ENCODE data around the gene PCIF1. TPM values are rescaled to one million over a fixed set of nuclear protein-coding genes. Genes with fewer than 3 reads are reported as not detected.

PCIF1 gene
- total RNA-seq, 1 donor from 2014 or later: 9.5 TPM

DNA sequence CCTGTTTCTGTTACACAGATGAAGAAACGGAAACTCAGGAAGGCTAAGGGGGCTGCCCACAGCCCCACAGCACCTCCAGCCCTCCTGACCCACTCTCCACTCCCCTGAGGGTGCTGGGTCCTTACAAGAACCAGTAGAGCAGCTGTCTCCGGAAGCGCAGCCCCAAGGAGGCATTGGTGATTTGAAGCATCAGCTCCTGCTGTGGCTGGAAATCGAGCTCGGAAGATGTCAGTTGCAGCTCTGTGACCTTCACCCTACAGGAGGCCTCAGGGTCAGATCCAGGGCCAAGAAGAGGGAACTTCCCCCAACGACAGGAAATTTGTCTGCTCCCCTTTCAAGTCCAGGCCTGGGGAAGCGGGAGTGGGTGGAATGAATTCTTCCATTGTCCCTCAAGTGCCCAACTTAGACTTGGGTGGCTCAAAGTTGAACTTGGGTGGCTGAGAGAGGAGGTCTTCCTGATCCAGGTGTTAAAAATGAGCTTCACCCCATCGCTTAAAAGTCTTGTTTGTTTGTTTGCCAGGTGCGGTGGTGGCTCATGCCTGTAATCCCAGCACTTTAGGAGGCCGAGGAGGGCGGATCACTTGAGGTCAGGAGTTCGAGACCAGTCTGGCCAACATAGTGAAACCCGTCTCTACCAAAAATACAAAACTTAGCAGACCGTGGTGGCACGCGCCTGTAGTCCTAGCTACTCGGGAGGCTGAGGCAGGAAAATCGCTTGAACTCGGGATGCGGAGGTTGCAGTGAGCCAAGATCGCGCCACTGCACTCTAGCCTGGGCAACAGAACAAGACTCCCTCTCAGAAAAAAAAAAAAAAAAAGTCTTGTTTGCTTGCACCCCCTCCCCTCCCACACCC lies 24.4 kb upstream of the PCIF1 start:
- Mint-ChIP-seq H3K4me1 (peaks cover 28% of the 10 kb centered on the region), H3K9me3 (no peaks in the 10 kb centered on the region), H3K36me3 (peaks cover 15% of the 10 kb centered on the region), H3K27me3 (ENCODE audit: insufficient read depth, low read depth) (peaks cover 5% of the 10 kb centered on the region), H3K4me3 (peak overlapping the region; percentile 92), H3K27ac (peak overlapping the region; percentile 54)
- no peak for TF ChIP-seq EZH2phosphoT487 (IDR thresholded peaks at IDR 0.05)
- no peak for TF ChIP-seq CTCF (IDR thresholded peaks at IDR 0.05)
- no peak for TF ChIP-seq EZH2 (IDR thresholded peaks at IDR 0.05)
- Histone ChIP-seq H3K9me3 (ENCODE audit: low read depth) (no peaks in the 10 kb centered on the region), H3K4me2 (peak overlapping the region; percentile 29), H4K20me1 (ENCODE audit: low read depth) (no peaks in the 10 kb centered on the region), H3K79me2 (ENCODE audit: low read depth) (peaks cover 7% of the 10 kb centered on the region), H3K27me3 (peaks cover 4% of the 10 kb centered on the region), H3K36me3 (no peaks in the 10 kb centered on the region), H3F3A (ENCODE audit: low read depth) (peaks cover 9% of the 10 kb centered on the region), H3K4me1 (peaks cover 5% of the 10 kb centered on the region), H3K9ac (no peak overlapping the region), H3K27ac (no peak overlapping the region), H2AFZ (replicated peaks) (no peak overlapping the region), H3K4me3 (peak overlapping the region; percentile 19)
- DNase-seq (ENCODE audit: low spot score): no peak

GRCh38 chr20:45910670-45911485 lies 23.6 kb upstream of the PCIF1 start:
- H3K4me1 ChIP-seq: peaks cover 5% of the 10 kb centered on the region
- peaks cover 9% of the 10 kb centered on the region for H3F3A ChIP-seq (ENCODE audit: low read depth)
- no peak overlapping the region for H3K9ac ChIP-seq
- H3K4me3 Mint-ChIP-seq: peak overlapping the region; percentile 92
- peaks cover 4% of the 10 kb centered on the region for H3K27me3 ChIP-seq
- H3K36me3 Mint-ChIP-seq: peaks cover 12% of the 10 kb centered on the region
- H3K9me3 Mint-ChIP-seq: no peaks in the 10 kb centered on the region
- no peak overlapping the region for H2AFZ ChIP-seq (replicated peaks)
- no peak for TF ChIP-seq EZH2 (IDR thresholded peaks at IDR 0.05)
- TF ChIP-seq EZH2phosphoT487 (IDR thresholded peaks at IDR 0.05): no peak
- no peak for TF ChIP-seq CTCF (IDR thresholded peaks at IDR 0.05)
- peak; percentile 100 for DNase-seq (ENCODE audit: low spot score)
- H3K36me3 ChIP-seq: no peaks in the 10 kb centered on the region
- peaks cover 3% of the 10 kb centered on the region for H3K27me3 Mint-ChIP-seq (ENCODE audit: insufficient read depth, low read depth)
- H4K20me1 ChIP-seq (ENCODE audit: low read depth): no peaks in the 10 kb centered on the region
- H3K79me2 ChIP-seq (ENCODE audit: low read depth): peaks cover 7% of the 10 kb centered on the region
- peak overlapping the region; percentile 68 for H3K4me3 ChIP-seq
- H3K4me1 Mint-ChIP-seq: peaks cover 28% of the 10 kb centered on the region
- no peaks in the 10 kb centered on the region for H3K9me3 ChIP-seq (ENCODE audit: low read depth)
- peak overlapping the region; percentile 88 for H3K4me2 ChIP-seq
- H3K27ac ChIP-seq: no peak overlapping the region
- peak overlapping the region; percentile 95 for H3K27ac Mint-ChIP-seq

DNA sequence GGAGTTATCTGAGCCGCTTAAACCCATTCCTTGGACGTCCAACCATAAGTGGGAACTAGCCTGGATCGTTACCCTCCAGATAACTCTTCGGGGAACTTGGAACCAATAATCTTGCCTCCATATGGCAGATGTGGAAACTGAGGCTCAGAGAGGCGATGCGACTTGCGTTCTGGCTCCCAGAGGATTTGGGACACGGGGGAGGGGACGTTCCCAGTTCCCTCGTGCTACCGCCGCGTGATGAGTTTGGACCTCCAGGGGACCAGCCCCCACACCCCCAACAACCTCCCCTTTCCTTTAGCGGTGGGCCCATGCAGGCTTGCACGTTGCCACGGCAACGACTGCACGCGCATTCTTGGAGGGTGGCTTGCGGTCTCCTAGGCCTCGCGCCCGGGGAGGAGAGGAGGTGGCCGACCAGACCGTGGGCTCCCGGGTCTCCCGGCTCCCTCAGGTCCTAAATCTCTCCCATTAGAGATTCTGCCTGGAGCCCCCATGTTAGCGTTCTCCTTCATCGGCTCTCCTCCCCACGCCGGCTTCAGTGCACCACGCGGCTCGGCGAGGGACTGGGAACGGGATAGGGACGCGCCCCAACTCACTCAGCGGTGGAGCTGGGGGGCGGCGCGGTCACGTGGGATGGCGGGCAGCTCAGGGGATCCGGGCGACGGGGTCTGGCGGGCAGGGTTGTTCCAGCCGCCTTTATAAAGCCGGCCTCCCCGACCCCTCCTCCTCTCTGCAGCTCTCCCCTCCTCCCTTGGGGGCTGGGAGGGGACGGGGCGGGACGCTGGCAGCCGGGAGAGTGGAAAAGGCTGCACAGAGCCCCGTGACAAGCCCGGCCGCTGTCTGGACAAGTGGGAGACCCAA lies 22.8 kb upstream of the PCIF1 start, which contains the start of gene PLTP:
Gene PLTP, minus strand, starts transcription at position 670 of the 858 bp plus-strand sequence. CDS start 703 bp downstream, outside the sequence.
- H3K36me3 Mint-ChIP-seq: peaks cover 10% of the 10 kb centered on the region
- H3K27me3 ChIP-seq: peaks cover 4% of the 10 kb centered on the region
- H3K4me1 Mint-ChIP-seq: peaks cover 28% of the 10 kb centered on the region
- no peaks in the 10 kb centered on the region for H4K20me1 ChIP-seq (ENCODE audit: low read depth)
- H3K27me3 Mint-ChIP-seq (ENCODE audit: insufficient read depth, low read depth): peaks cover 3% of the 10 kb centered on the region
- no peak within 1 kb of the TSS for H3K27ac ChIP-seq
- H3K4me2 ChIP-seq: peak within 1 kb of the TSS; percentile 88
- peak; percentile 89 for DNase-seq (ENCODE audit: low spot score)
- no peak within 1 kb of the TSS for H3K9ac ChIP-seq
- peaks cover 5% of the 10 kb centered on the region for H3K4me1 ChIP-seq
- H3F3A ChIP-seq (ENCODE audit: low read depth): peaks cover 9% of the 10 kb centered on the region
- peak within 1 kb of the TSS; percentile 68 for H3K4me3 ChIP-seq
- H3K36me3 ChIP-seq: no peaks in the 10 kb centered on the region
- TF ChIP-seq EZH2phosphoT487 (IDR thresholded peaks at IDR 0.05) (no peak), EZH2 (IDR thresholded peaks at IDR 0.05) (no peak), CTCF (IDR thresholded peaks at IDR 0.05) (no peak)
- no peaks in the 10 kb centered on the region for H3K9me3 Mint-ChIP-seq
- H2AFZ ChIP-seq (replicated peaks): peak within 1 kb of the TSS; percentile 48
- peak within 1 kb of the TSS; percentile 95 for H3K27ac Mint-ChIP-seq
- peak within 1 kb of the TSS; percentile 92 for H3K4me3 Mint-ChIP-seq
- peaks cover 7% of the 10 kb centered on the region for H3K79me2 ChIP-seq (ENCODE audit: low read depth)
- H3K9me3 ChIP-seq (ENCODE audit: low read depth): no peaks in the 10 kb centered on the region
